Frontal cortex (tissue), 4 donors: ENCODE data around the gene CLIC5. TPM values are rescaled to one million over a fixed set of nuclear protein-coding genes. Genes with fewer than 3 reads are reported as not detected.

Source experiments
- DNase-seq, 2 donors: peaks; one replicate each; pipeline ENCODE4 v3.0.0; 2012; ENCODE audit warnings: low spot score in 2 of 2
- FAIRE-seq: peaks from 2 replicates; lab custom pipeline; 2012; peaks lifted over from hg19 to GRCh38; lab: Jason Lieb, UNC
- total RNA-seq: library from RNA; depleted of rRNA; stranded (reverse); fragments of >200 nt; gene quantifications from one replicate; pipeline ENCODE4 v1.2.3, GENCODE V29; 2014
- donor health status: control.
- donor health status: control.
- donor health status: control.

The CLIC5 gene
- total RNA-seq, 1 donor from 2014 or later, result 1.2 TPM

GRCh38 chr6:45902984-45903383 is 112.7 kb downstream of the CLIC5 start:
- DNase-seq (no peak), FAIRE-seq (no peak)

- no peak for DNase-seq
- no peak for FAIRE-seq
Measured at GRCh38 chr6:45901767-45902650, 113.7 kb downstream of the CLIC5 start.

GRCh38 chr6:45900808-45901752 is 114.6 kb downstream of the CLIC5 start:
- DNase-seq (no peak), FAIRE-seq (no peak)

GRCh38 chr6:45899683-45899946 is 116.0 kb downstream of the CLIC5 start:
- FAIRE-seq, result no peak
- DNase-seq, result no peak

- FAIRE-seq, result no peak
- DNase-seq, result no peak
Measured at GRCh38 chr6:45898941-45899682, 116.5 kb downstream of the CLIC5 start.

GRCh38 chr6:45896783-45897441 is 118.7 kb downstream of the CLIC5 start:
- DNase-seq (no peak), FAIRE-seq (no peak)

- DNase-seq, result no peak
- no peak for FAIRE-seq
Measured at GRCh38 chr6:45895569-45895968, 120.1 kb downstream of the CLIC5 start.

GRCh38 chr6:45892696-45893245 is 122.9 kb downstream of the CLIC5 start:
- DNase-seq (no peak), FAIRE-seq (no peak)

GRCh38 chr6:45892196-45892595 is 123.5 kb downstream of the CLIC5 start:
- FAIRE-seq, result no peak
- no peak for DNase-seq

GRCh38 chr6:45886776-45887175 is 128.9 kb downstream of the CLIC5 start:
- FAIRE-seq, result no peak
- DNase-seq, result no peak

GRCh38 chr6:45884336-45884735 is 131.3 kb downstream of the CLIC5 start:
- DNase-seq, result no peak
- no peak for FAIRE-seq

GRCh38 chr6:45882671-45883070 is 133.0 kb downstream of the CLIC5 start:
- DNase-seq (no peak), FAIRE-seq (no peak)

GRCh38 chr6:45881705-45882467 is 133.8 kb downstream of the CLIC5 start:
- DNase-seq, result peak in 1 of 2 donors; percentile 4
- FAIRE-seq, result no peak

GRCh38 chr6:45880676-45881075 is 135.0 kb downstream of the CLIC5 start:
- FAIRE-seq (no peak), DNase-seq (no peak)

GRCh38 chr6:45880159-45880558 is 135.5 kb downstream of the CLIC5 start:
- FAIRE-seq, result no peak
- DNase-seq, result no peak

- FAIRE-seq (no peak), DNase-seq (no peak)
Measured at GRCh38 chr6:45877970-45878590, 137.6 kb downstream of the CLIC5 start.

- FAIRE-seq (no peak), DNase-seq (no peak)
Measured at GRCh38 chr6:45872827-45873365, 142.8 kb downstream of the CLIC5 start.

GRCh38 chr6:45870531-45870930 is 145.1 kb downstream of the CLIC5 start:
- DNase-seq, result no peak
- no peak for FAIRE-seq
